HepG2 (cell line): ENCODE results near the gene MTMR4. TPM values are rescaled to one million over a fixed set of nuclear protein-coding genes. Genes with fewer than 3 reads are reported as not detected.

Experiments
- ATF7 ChIP-seq, 2 experiments: fragments of 450-650 bp in 1 of 2; sonication (generic) in 1 of 2; formaldehyde crosslinking in 1 of 2; IDR thresholded peaks; 2 replicates each; pipeline versions ENCODE4 v1.4.0 to v1.6.1; 2016 to 2020; ENCODE audit warnings: antibody characterized with exemption in 1 of 2, mild to moderate bottlenecking in 1 of 2, missing genetic modification reagents in 1 of 2
- BRD4 ChIP-seq: sonication (generic); formaldehyde crosslinking; IDR thresholded peaks from 2 replicates; pipeline ENCODE4 v1.4.0; 2020; ENCODE audit warnings: missing genetic modification reagents
- CHCHD3 ChIP-seq: sonication (generic); formaldehyde crosslinking; IDR thresholded peaks from 2 replicates; pipeline ENCODE4 v1.8.0; 2022; ENCODE audit warnings: mild to moderate bottlenecking, missing genetic modification reagents, moderate library complexity
- EEA1 ChIP-seq: sonication (generic); formaldehyde crosslinking; IDR thresholded peaks from 2 replicates; pipeline ENCODE4 v1.5.1; 2020; ENCODE audit warnings: mild to moderate bottlenecking, missing genetic modification reagents, borderline replicate concordance
- ESRRA ChIP-seq: sonication (generic); formaldehyde crosslinking; IDR thresholded peaks from 2 replicates; pipeline ENCODE4 v1.5.1; 2020; ENCODE audit warnings: mild to moderate bottlenecking, low read depth, missing genetic modification reagents
- HCFC1 ChIP-seq: fragments of 150-350 bp; IDR thresholded peaks from 2 replicates; pipeline ENCODE4 v1.6.1; 2014; ENCODE audit warnings: low read depth, low read length
- HHEX ChIP-seq: IDR thresholded peaks from 2 replicates; pipeline ENCODE4 v1.6.1; 2016; ENCODE audit warnings: control low read depth
- HNRNPH1 ChIP-seq: fragments of 200-400 bp; formaldehyde crosslinking; optimal IDR thresholded peaks from 2 replicates; pipeline ENCODE3; 2017; ENCODE audit warnings: mild to moderate bottlenecking, low read depth, low read length
- RFX1 ChIP-seq: fragments of 450-650 bp; IDR thresholded peaks from 2 replicates; pipeline ENCODE4 v1.6.1; 2017
- SIN3B ChIP-seq: fragments of 150-350 bp; IDR thresholded peaks from 2 replicates; pipeline ENCODE4 v1.6.1; 2014; ENCODE audit warnings: low read length
- ZBTB39 ChIP-seq: sonication (generic); formaldehyde crosslinking; IDR thresholded peaks from 2 replicates; pipeline ENCODE4 v1.5.0; 2020; ENCODE audit warnings: missing genetic modification reagents
- ZNF101 ChIP-seq: sonication (generic); formaldehyde crosslinking; IDR thresholded peaks from 2 replicates; pipeline ENCODE4 v1.4.0; 2020; ENCODE audit warnings: mild to moderate bottlenecking, low read depth, missing genetic modification reagents, borderline replicate concordance
- ZNF543 ChIP-seq: sonication (generic); formaldehyde crosslinking; IDR thresholded peaks from 2 replicates; pipeline ENCODE4 v1.4.0; 2020; ENCODE audit warnings: mild to moderate bottlenecking, missing genetic modification reagents
- ZNF607 ChIP-seq: sonication (generic); formaldehyde crosslinking; IDR thresholded peaks from 2 replicates; pipeline ENCODE4 v1.5.1; 2020; ENCODE audit warnings: missing genetic modification reagents, mild to moderate bottlenecking, borderline replicate concordance
- ZNF878 ChIP-seq: sonication (generic); formaldehyde crosslinking; IDR thresholded peaks from 2 replicates; pipeline ENCODE4 v1.8.1; 2023; ENCODE audit warnings: mild to moderate bottlenecking, missing genetic modification reagents, moderate library complexity
- polyA plus RNA-seq, 8 experiments: library from polyadenylated mRNA; depleted of rRNA in 3 of 8; stranded (reverse) in 7 of 8; unstranded in 1 of 8; fragments of >200 nt; fragmentation: Illumina TruSeq in 4 of 8; extraction: Trizol in 4 of 8; gene quantifications; 2 replicates each; pipeline versions ENCODE4 v1.2.1 to v1.2.3, GENCODE V29; 2011 to 2016; ENCODE audit warnings: low read depth in 4 of 8, missing spikeins in 1 of 8, mixed read lengths in 1 of 8; ENCODE audit not compliant: insufficient read depth in 1 of 8
- total RNA-seq, 5 experiments: library from RNA; depleted of rRNA; stranded (reverse); fragments of >200 nt; fragmentation: Illumina TruSeq; extraction: Trizol; gene quantifications; 2 replicates each; pipeline ENCODE4 v1.2.3, GENCODE V29; 2016; ENCODE audit warnings: low read depth in 1 of 5
- TF ChIP-seq, protein P1 (sequence below): sonication (generic); formaldehyde crosslinking; IDR thresholded peaks from 2 replicates; pipeline ENCODE4 v1.8.1; 2023; ENCODE audit warnings: mild to moderate bottlenecking, inconsistent platforms, moderate library complexity, missing genetic modification reagents, borderline replicate concordance
- TF ChIP-seq, protein P2 (sequence below): sonication (generic); formaldehyde crosslinking; IDR thresholded peaks from 2 replicates; pipeline ENCODE4 v1.5.0; 2020; ENCODE audit warnings: mild to moderate bottlenecking, low read depth, missing genetic modification reagents, borderline replicate concordance
- TF ChIP-seq, protein P3 (sequence below): sonication (generic); formaldehyde crosslinking; IDR thresholded peaks from 2 replicates; pipeline ENCODE4 v1.5.0; 2020; ENCODE audit warnings: missing genetic modification reagents
- TF ChIP-seq, protein P4 (sequence below): sonication (generic); formaldehyde crosslinking; IDR thresholded peaks from 2 replicates; pipeline ENCODE4 v1.5.1; 2020; ENCODE audit warnings: missing genetic modification reagents, mild to moderate bottlenecking, borderline replicate concordance
- TF ChIP-seq, protein P5 (sequence below): conservative IDR thresholded peaks from 2 replicates; pipeline ENCODE4 v1.6.1; 2018; ENCODE audit warnings: missing genetic modification reagents

MTMR4 gene
- total and polyA plus RNA-seq, 2 of the 13 experiments (the other 11 are each of a cell fraction or from before 2014, with no cell fraction given), result 62.5 to 65.1 TPM

DNA sequence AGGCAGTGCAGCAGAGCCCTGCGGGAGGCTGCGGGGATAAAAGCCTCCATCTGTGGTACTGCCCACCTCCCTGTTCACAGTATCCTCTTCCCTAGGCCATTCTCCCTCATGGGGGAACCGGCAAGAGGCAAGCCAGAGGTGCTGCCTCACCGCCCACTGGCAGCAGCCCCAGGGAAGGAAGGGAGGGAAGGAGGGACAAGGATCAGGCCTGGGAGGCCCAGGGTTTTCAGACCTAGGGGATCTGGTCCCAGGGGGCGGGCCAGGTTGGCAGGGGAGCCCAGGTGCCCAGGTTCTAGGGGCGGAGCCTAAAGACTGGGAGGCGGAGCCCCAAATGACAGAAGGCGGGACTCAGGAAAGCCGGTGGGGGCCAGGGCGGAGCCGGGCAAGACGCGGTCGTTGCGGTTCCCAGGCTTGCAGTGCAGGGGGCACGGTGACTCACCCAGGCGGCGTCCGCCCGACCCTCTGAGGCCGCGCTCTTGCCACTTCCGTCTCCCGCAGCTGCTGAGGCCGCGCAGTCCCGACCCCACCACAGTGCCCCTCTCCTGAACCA, 3.0 kb upstream of the MTMR4 start (continued):
- TF ChIP-seq ZNF607 (CRISPR knock-in tag) (no peak; the same call in none of the 2 replicates), ESRRA (CRISPR knock-in tag) (peak; percentile 12; the same call in 1 of the 2 replicates), HNRNPH1 (no peak), BRD4 (CRISPR knock-in tag) (no peak; the same call in 1 of the 2 replicates), CHCHD3 (CRISPR knock-in tag) (no peak), HHEX (no peak), RFX1 (no peak), HCFC1 (0 out of 2 replicates have a peak, but pooled peaks have one; percentile 23), ZNF543 (CRISPR knock-in tag) (no peak), ZBTB39 (CRISPR knock-in tag) (0 out of 2 replicates have a peak, but pooled peaks have one; percentile 76), ATF7 (IDR thresholded peaks at IDR 0.05) (no peak), ATF7 (CRISPR knock-in tag; IDR thresholded peaks at IDR 0.05) (no peak), EEA1 (CRISPR knock-in tag) (no peak), ZNF101 (CRISPR knock-in tag) (no peak), SIN3B (no peak), ZNF878 (CRISPR knock-in tag) (no peak)
- TF ChIP-seq, protein P1, sequence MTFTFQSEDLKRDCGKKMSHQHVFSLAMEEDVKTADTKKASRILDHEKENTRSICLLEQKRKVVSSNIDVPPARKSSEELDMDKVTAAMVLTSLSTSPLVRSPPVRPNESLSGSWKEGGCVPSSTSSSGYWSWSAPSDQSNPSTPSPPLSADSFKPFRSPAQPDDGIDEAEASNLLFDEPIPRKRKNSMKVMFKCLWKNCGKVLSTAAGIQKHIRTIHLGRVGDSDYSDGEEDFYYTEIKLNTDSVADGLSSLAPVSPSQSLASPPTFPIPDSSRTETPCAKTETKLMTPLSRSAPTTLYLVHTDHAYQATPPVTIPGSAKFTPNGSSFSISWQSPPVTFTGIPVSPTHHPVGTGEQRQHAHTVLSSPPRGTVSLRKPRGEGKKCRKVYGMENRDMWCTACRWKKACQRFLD (CRISPR knock-in tag), result no peak
- TF ChIP-seq, protein P2, sequence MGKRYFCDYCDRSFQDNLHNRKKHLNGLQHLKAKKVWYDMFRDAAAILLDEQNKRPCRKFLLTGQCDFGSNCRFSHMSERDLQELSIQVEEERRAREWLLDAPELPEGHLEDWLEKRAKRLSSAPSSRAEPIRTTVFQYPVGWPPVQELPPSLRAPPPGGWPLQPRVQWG (CRISPR knock-in tag), result no peak
- TF ChIP-seq, protein P3, sequence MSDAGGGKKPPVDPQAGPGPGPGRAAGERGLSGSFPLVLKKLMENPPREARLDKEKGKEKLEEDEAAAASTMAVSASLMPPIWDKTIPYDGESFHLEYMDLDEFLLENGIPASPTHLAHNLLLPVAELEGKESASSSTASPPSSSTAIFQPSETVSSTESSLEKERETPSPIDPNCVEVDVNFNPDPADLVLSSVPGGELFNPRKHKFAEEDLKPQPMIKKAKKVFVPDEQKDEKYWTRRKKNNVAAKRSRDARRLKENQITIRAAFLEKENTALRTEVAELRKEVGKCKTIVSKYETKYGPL, result no peak
- TF ChIP-seq, protein P4, sequence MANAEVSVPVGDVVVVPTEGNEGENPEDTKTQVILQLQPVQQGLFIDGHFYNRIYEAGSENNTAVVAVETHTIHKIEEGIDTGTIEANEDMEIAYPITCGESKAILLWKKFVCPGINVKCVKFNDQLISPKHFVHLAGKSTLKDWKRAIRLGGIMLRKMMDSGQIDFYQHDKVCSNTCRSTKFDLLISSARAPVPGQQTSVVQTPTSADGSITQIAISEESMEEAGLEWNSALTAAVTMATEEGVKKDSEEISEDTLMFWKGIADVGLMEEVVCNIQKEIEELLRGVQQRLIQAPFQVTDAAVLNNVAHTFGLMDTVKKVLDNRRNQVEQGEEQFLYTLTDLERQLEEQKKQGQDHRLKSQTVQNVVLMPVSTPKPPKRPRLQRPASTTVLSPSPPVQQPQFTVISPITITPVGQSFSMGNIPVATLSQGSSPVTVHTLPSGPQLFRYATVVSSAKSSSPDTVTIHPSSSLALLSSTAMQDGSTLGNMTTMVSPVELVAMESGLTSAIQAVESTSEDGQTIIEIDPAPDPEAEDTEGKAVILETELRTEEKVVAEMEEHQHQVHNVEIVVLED, result no peak
- TF ChIP-seq, protein P5, sequence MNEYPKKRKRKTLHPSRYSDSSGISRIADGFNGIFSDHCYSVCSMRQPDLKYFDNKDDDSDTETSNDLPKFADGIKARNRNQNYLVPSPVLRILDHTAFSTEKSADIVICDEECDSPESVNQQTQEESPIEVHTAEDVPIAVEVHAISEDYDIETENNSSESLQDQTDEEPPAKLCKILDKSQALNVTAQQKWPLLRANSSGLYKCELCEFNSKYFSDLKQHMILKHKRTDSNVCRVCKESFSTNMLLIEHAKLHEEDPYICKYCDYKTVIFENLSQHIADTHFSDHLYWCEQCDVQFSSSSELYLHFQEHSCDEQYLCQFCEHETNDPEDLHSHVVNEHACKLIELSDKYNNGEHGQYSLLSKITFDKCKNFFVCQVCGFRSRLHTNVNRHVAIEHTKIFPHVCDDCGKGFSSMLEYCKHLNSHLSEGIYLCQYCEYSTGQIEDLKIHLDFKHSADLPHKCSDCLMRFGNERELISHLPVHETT (CRISPR knock-in tag), result no peak
